Measurements from ENCODE around the gene RUNX1. TPM values are rescaled to one million over a fixed set of nuclear protein-coding genes. Genes with fewer than 3 reads are reported as not detected.

Gene RUNX1
- total and polyA plus RNA-seq, 2 of the 13 experiments (the other 11 are each of a cell fraction or from before 2014, with no cell fraction given): 5.4 to 6.4 TPM

DNA sequence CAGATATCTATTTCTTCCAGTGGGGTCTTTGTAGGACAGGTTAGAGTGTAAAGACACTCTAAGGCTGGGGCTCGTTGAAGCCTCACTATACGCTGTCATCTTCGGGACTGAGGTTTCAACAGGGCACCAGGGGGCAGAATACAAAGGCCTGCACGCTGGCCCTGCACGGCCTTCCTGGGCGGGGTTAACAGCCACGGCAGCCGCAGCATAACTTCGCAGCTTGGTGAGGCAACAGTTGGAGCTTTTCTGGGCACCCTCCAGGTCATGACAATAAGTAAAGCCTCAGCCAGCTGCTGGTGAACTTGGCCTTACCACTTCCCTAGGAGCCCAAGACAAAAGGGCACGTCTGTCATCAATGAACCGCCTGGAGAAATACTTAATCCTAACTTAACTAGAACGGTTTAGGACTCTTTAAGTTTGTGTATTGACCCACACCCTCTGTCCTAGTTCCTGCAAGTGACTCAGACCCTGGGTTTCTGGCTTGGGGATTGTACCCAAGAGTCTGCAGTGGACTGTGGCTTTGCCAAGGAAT, 2.3 kb upstream of the RUNX1 start (continued):
- TF ChIP-seq, protein P1, sequence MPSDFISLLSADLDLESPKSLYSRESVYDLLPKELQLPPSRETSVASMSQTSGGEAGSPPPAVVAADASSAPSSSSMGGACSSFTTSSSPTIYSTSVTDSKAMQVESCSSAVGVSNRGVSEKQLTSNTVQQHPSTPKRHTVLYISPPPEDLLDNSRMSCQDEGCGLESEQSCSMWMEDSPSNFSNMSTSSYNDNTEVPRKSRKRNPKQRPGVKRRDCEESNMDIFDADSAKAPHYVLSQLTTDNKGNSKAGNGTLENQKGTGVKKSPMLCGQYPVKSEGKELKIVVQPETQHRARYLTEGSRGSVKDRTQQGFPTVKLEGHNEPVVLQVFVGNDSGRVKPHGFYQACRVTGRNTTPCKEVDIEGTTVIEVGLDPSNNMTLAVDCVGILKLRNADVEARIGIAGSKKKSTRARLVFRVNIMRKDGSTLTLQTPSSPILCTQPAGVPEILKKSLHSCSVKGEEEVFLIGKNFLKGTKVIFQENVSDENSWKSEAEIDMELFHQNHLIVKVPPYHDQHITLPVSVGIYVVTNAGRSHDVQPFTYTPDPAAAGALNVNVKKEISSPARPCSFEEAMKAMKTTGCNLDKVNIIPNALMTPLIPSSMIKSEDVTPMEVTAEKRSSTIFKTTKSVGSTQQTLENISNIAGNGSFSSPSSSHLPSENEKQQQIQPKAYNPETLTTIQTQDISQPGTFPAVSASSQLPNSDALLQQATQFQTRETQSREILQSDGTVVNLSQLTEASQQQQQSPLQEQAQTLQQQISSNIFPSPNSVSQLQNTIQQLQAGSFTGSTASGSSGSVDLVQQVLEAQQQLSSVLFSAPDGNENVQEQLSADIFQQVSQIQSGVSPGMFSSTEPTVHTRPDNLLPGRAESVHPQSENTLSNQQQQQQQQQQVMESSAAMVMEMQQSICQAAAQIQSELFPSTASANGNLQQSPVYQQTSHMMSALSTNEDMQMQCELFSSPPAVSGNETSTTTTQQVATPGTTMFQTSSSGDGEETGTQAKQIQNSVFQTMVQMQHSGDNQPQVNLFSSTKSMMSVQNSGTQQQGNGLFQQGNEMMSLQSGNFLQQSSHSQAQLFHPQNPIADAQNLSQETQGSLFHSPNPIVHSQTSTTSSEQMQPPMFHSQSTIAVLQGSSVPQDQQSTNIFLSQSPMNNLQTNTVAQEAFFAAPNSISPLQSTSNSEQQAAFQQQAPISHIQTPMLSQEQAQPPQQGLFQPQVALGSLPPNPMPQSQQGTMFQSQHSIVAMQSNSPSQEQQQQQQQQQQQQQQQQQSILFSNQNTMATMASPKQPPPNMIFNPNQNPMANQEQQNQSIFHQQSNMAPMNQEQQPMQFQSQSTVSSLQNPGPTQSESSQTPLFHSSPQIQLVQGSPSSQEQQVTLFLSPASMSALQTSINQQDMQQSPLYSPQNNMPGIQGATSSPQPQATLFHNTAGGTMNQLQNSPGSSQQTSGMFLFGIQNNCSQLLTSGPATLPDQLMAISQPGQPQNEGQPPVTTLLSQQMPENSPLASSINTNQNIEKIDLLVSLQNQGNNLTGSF (CRISPR knock-in tag; IDR thresholded peaks at IDR 0.05): peak; percentile 25; the same call in 1 of the 2 replicates
- 0 out of 2 replicates have a peak, but pooled peaks have one; percentile 28 for TF ChIP-seq ZNF564 (CRISPR knock-in tag; IDR thresholded peaks at IDR 0.05)
- TF ChIP-seq XRCC5 (optimal IDR thresholded peaks at IDR 0.05; ENCODE audit: low read length): peak; percentile 97
- TF ChIP-seq, protein P2, sequence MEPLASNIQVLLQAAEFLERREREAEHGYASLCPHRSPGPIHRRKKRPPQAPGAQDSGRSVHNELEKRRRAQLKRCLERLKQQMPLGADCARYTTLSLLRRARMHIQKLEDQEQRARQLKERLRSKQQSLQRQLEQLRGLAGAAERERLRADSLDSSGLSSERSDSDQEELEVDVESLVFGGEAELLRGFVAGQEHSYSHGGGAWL (CRISPR knock-in tag; IDR thresholded peaks at IDR 0.05): no peak
- TF ChIP-seq ZFY (CRISPR knock-in tag; IDR thresholded peaks at IDR 0.05): peak; percentile 78
- TF ChIP-seq POLR2G (IDR thresholded peaks at IDR 0.05; ENCODE audit: low read depth, low read length): no peak
- TF ChIP-seq ZNF343 (CRISPR knock-in tag; IDR thresholded peaks at IDR 0.05): no peak
- TF ChIP-seq NFE2L1 (CRISPR knock-in tag; IDR thresholded peaks at IDR 0.05; ENCODE audit: borderline replicate concordance): no peak
- TF ChIP-seq ZNF274 (CRISPR knock-in tag; IDR thresholded peaks at IDR 0.05): no peak
- no peak for TF ChIP-seq BRD4 (CRISPR knock-in tag; IDR thresholded peaks at IDR 0.05)

Data from HepG2 (cell line).